AG10803 (cell line): ENCODE results near the gene ZFYVE28.

ENCODE experiments used
- DNase-seq: peaks from one replicate; pipeline ENCODE4 v3.0.0; 2010; ENCODE audit warnings: low read depth
- H3K4me3 ChIP-seq: 2 replicates; pipeline ENCODE4 v1.5.1; 2011; ENCODE audit warnings: mild to moderate bottlenecking, low read length, control low read depth
- CTCF ChIP-seq: conservative IDR thresholded peaks from 2 replicates; pipeline ENCODE4 v1.5.1; 2011; ENCODE audit warnings: mild to moderate bottlenecking, low read length, control low read depth, inconsistent platforms

ZFYVE28 gene

DNA sequence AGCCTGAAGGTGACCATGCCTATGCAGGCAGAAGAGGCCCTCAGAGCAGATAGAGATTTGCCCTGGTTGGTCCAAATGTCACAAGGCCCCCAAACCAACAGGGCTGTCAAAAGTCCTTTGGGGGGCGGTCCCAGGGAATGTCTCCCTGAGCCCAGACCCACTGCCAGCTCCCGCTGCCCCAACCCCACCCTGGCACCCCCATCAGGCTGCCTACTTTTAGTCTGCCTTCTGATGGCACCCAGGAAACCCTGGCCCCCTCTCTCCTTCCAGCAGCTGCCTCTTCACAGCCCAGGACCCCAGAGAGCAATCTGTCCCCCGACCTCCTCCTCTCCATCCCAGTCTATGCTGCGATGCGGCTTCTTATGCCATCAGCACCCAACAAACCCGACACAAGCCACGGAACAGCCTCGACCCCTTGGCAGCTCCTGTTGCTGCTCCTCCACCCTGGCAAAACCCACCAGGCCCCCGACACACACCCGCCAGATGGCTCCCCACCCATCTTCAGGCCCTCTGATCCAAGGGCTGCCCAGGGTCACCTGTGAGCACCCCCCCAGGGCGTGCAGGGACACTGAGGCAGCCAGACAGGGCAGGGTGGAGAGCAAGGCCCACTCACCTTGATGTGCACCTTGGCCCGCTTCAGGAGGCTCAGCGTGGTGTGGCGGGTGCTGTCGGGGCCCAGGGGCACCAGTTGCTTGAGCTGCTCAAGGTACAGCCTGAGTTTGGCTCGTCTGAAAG, 166.5 kb downstream of the ZFYVE28 start:
- H3K4me3 ChIP-seq, result no peak overlapping the region
- no peak for TF ChIP-seq CTCF
- no peak for DNase-seq

DNA sequence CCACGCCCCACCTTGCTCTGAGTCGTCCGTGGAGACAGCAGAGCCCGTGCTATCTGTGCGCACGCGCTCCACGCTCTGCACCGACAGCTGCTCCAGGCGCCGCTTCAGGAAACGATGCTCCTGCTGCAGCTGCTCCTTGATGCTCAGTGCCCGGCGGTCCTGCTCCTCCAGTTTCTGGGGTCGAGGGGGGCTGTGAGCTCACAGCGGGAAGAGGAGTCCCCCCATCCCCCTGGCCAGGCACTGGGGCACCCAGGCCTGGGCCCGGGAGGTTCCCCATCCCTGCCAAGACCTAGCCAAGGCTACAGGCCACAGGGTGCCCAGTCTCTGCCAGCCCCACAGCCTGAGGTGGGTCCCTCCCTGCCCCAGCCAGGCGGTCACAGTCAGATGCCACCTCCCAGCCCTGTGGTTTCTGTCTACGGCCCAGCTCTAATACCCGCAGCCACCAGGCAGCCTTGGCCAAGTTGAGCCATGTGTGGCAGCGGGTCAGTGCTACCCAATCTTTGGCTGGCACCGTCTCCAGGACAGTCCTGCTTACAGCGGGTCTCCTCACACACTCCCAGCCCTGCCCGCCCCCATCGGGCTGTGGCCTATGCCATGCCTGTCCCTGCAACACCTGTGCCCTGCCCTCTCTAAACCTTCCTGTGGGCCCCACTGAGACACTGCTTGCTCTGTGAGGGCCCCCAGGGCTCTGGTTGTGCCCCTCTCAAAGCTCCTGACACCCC, 167.2 kb downstream of the ZFYVE28 start:
- no peak for TF ChIP-seq CTCF
- H3K4me3 ChIP-seq, result no peak overlapping the region
- DNase-seq, result no peak

DNA sequence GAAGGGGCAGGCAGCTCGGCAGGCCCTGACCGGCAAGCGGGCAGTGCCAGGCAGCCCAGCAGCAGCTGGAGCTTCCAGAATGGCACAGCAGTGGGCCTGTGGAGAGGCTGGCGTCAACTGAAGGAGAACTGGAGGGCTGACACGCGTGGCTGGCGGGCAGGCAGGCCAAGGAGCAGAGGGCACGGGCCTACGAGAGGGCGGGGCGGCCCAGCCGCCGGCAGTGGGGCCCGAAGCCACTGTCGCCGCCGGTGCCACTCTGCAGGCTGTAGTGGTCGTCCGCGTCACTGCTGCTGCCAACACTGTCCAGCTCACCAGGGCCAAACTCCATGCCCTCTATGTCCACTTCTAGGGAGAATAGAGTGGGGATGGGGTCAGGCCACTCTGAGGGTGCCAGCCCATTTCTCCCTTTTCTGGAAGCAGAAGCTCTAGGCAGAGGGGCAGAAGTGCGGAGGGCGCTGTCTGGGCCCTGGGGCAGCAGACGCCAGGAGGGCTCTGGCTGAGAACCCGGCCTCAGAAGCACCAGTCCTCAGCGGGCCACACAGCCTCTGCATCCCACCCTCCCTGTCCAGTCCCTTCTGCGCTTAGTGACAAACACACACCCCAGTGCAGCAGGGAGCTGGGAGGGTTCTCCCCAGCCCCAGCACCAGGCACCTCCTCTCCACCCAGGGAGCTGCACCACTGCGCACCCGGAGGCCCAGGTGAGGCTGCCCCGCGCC, 167.9 kb downstream of the ZFYVE28 start:
- H3K4me3 ChIP-seq, result no peak overlapping the region
- TF ChIP-seq CTCF, result no peak
- DNase-seq, result no peak

GRCh38 chr4:2249526-2250356, 168.7 kb downstream of the ZFYVE28 start:
- no peak for DNase-seq
- no peak for TF ChIP-seq CTCF
- H3K4me3 ChIP-seq, result no peak overlapping the region

- DNase-seq, result no peak
- H3K4me3 ChIP-seq, result no peak overlapping the region
- TF ChIP-seq CTCF, result no peak
These were observed 169.6 kb downstream of the ZFYVE28 start for GRCh38 chr4:2248821-2249261.

DNA sequence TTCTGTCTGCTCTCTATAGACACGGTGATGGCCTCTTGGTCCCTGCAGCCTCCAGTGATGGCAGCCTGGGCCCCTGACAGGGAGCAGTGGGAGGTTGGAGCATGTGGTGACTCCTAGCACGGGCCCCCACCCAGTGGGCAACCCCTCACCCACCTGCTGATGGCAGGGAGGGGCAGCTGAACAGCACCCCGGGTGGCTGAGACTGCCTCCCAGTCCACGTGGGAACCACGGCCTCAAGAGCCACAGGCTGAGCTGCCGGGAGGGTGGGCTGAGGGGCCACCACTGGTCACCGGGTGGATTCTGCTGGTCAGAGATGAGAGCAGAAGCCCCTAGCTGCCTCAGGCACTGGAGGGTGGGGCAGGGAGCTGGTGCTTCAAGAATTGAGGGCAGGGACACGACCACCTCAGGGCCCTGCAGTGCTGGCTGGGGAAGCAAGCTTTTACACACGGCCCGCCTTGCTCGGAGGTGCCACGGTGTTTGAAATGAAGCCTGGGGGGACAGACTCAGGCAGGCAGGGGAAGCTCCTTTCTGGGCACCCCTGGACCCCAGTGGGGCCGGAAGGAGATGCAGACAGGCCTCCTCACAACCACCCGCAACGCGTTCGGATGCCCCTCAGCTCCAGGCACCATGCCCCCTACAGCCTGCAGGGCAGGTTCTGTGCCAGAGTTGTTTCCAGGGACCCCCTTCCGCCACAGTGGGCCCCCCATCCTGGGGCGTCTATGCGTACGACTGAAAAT, 170.2 kb downstream of the ZFYVE28 start:
- no peak overlapping the region for H3K4me3 ChIP-seq
- TF ChIP-seq CTCF, result no peak
- DNase-seq, result no peak
